Chondrocyte (in vitro differentiated cells): ENCODE results near the gene GJA8. TPM values are rescaled to one million over a fixed set of nuclear protein-coding genes. Genes with fewer than 3 reads are reported as not detected.

ENCODE experiments used
- DNase-seq: peaks from one replicate; pipeline ENCODE4 v3.0.0; 2021; ENCODE audit warnings: mixed read lengths, low spot score
- H3K27ac Mint-ChIP-seq: one replicate; pipeline ENCODE4 v1.8.0; 2021; ENCODE audit warnings: mild to moderate bottlenecking, moderate library complexity, mixed read lengths; ENCODE audit not compliant: unreplicated experiment
- H3K27me3 Mint-ChIP-seq: 2 replicates; pipeline ENCODE4 v1.8.0; 2021; ENCODE audit warnings: low read depth, mixed read lengths
- H3K36me3 Mint-ChIP-seq: 2 replicates; pipeline ENCODE4 v1.8.0; 2021; ENCODE audit warnings: low read depth, mixed read lengths
- H3K4me1 Mint-ChIP-seq: 2 replicates; pipeline ENCODE4 v1.8.0; 2021; ENCODE audit warnings: low read depth, mild to moderate bottlenecking, mixed read lengths
- H3K4me3 Mint-ChIP-seq: one replicate; pipeline ENCODE4 v1.8.0; 2021; ENCODE audit warnings: mild to moderate bottlenecking, moderate library complexity, mixed read lengths; ENCODE audit not compliant: unreplicated experiment
- H3K9me3 Mint-ChIP-seq: 2 replicates; pipeline ENCODE4 v1.8.0; 2021; ENCODE audit warnings: low read depth, mixed read lengths
- CTCF ChIP-seq: fragments of 200-600 bp; sonication (generic); IDR thresholded peaks from 2 replicates; pipeline ENCODE4 v1.5.0; 2021; ENCODE audit warnings: antibody characterized with exemption, mild to moderate bottlenecking, moderate library complexity
- total RNA-seq: library from RNA; stranded (reverse); gene quantifications from 3 replicates; pipeline ENCODE4 v1.2.1, GENCODE V29; 2021

GJA8 gene
- total RNA-seq, 1 donor from 2014 or later, result not detected

- Mint-ChIP-seq H3K27ac (no peak overlapping the region), H3K27me3 (peaks cover 5% of the 10 kb centered on the region), H3K4me1 (peaks cover 6% of the 10 kb centered on the region), H3K9me3 (no peaks in the 10 kb centered on the region), H3K4me3 (no peak overlapping the region), H3K36me3 (no peaks in the 10 kb centered on the region)
- no peak for TF ChIP-seq CTCF
- DNase-seq, result no peak
Measured at GRCh38 chr1:147895123-147895522, 7.5 kb upstream of the GJA8 start.

- H3K27ac Mint-ChIP-seq, result no peak overlapping the region
- no peaks in the 10 kb centered on the region for H3K9me3 Mint-ChIP-seq
- peaks cover 6% of the 10 kb centered on the region for H3K27me3 Mint-ChIP-seq
- DNase-seq, result no peak
- H3K4me1 Mint-ChIP-seq, result peaks cover 3% of the 10 kb centered on the region
- no peak overlapping the region for H3K4me3 Mint-ChIP-seq
- H3K36me3 Mint-ChIP-seq, result no peaks in the 10 kb centered on the region
- no peak for TF ChIP-seq CTCF
Measured at GRCh38 chr1:147897029-147897752, 5.4 kb upstream of the GJA8 start.

- Mint-ChIP-seq H3K4me1 (no peaks in the 10 kb centered on the region), H3K4me3 (no peak overlapping the region), H3K27ac (no peak overlapping the region), H3K27me3 (peaks cover 6% of the 10 kb centered on the region), H3K36me3 (no peaks in the 10 kb centered on the region), H3K9me3 (no peaks in the 10 kb centered on the region)
- TF ChIP-seq CTCF, result no peak
- no peak for DNase-seq
Measured at GRCh38 chr1:147897789-147898188, 4.8 kb upstream of the GJA8 start.

GRCh38 chr1:147904726-147905125, 2.1 kb downstream of the GJA8 start:
- Mint-ChIP-seq H3K27me3 (peaks cover 5% of the 10 kb centered on the region), H3K36me3 (no peaks in the 10 kb centered on the region)

More at GRCh38 chr1:147904726-147905125, 2.1 kb downstream of the GJA8 start:
- TF ChIP-seq CTCF, result no peak
- Mint-ChIP-seq H3K9me3 (no peaks in the 10 kb centered on the region), H3K4me1 (no peaks in the 10 kb centered on the region), H3K4me3 (no peak overlapping the region), H3K27ac (no peak overlapping the region)
- DNase-seq, result no peak
